LNCAP (cell line): ENCODE data around the gene S100A9.

Source experiments
- CTCF ChIP-seq: fragments of 450-650 bp; IDR thresholded peaks from 2 replicates; pipeline ENCODE4 v1.5.1; 2017; ENCODE audit warnings: mild to moderate bottlenecking

The S100A9 gene

GRCh38 chr1:153357853-153358690 lies at the start of gene S100A9:
S100A9 (plus strand) TSS chr1:153357854; CDS start chr1:153358284, 430 bp downstream.
- TF ChIP-seq CTCF: no peak

DNA sequence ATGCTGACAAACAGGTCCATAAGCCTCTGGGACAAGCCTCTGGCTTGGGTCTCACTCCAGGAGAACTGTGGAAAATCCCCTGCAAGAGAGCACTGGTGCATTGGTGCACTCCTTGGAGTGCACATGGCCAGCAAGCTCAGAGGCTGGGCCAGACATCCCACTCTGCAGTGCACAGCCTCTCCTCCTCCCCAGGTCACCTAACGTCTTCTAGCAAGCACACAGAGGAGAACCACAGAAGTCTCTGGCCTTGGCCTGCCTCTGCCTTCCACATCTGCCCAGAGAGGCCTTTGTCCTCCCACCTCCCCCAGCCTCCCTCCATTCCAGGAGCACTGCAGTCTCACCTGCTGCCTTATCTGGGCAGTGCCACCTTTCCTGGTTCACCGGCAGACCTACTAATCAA lies 49.1 kb upstream of the S100A9 start:
- TF ChIP-seq CTCF: no peak

- no peak for TF ChIP-seq CTCF
These were observed 48.2 kb upstream of the S100A9 start for GRCh38 chr1:153309441-153309840.

DNA sequence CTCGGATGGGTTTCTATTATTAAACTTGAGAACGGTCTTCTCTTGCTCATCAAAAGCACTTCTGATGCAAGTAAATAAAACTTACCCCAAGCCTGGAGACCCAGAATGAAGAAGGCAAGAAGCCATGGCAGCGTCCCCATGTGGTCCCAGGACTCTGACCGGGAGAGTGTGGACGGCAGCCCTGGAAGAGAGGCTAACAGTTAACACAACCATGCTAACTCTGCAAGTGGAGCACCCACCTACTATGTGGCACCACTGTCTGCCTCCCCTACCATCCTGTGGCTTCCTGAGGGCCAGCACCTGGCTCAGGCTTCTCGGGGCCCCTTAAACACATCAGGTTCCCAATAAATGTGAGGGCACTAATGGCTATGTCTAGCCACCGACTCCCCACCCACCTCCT lies 47.1 kb upstream of the S100A9 start:
- no peak for TF ChIP-seq CTCF

- no peak for TF ChIP-seq CTCF
These were observed 45.0 kb upstream of the S100A9 start, which contains the start of gene PGLYRP3 for GRCh38 chr1:153312570-153313186. PGLYRP3 (minus strand) TSS chr1:153312952; CDS start chr1:153310665, 2,287 bp downstream.

DNA sequence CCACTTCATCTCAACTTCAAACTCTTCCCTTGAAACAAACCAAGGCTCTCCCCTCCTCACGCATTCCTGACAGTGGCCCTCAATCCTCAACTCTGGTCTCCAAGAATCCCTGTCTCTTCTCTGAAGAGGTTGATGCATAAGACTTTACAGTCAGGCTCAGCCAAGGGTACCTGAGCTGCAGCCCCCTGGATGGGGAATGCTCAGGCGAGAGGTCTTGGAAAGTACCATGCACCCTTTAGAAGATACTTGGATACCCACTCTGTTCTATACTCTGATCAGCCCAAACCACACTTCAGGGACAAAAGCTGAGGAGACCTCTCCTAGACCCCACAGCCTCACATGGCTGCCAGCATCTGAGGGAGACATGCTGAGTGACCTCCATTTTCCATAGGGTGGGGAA lies 44.4 kb upstream of the S100A9 start:
- TF ChIP-seq CTCF: no peak

DNA sequence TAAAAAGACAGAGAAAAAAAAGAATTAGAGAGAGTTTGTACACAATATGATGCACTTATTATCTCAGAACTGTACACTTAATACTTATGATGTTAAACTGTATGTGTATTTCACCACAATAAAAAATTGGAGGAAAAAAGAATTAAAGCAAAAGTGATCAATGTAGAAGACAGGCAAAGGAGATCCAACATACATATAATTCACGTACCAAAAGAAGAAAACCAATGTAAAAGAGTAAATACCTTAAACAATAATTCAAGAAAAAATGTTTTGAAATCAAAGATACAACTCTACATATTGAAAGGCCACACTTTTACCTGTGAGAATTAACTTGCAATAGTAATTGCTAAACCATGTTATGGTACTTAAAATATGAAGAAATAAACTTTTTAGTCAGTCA lies 35.1 kb upstream of the S100A9 start:
- no peak for TF ChIP-seq CTCF
